HepG2 (cell line): ENCODE results near the gene SPATA25. TPM values are rescaled to one million over a fixed set of nuclear protein-coding genes. Genes with fewer than 3 reads are reported as not detected.

Experiments used
- ARID5B ChIP-seq: IDR thresholded peaks from 2 replicates; pipeline ENCODE4 v1.4.0; 2020; ENCODE audit warnings: mild to moderate bottlenecking, missing genetic modification reagents
- ATF3 ChIP-seq: sonication (generic); formaldehyde crosslinking; IDR thresholded peaks from 2 replicates; pipeline ENCODE4 v1.4.0; 2020; ENCODE audit warnings: missing genetic modification reagents
- EEA1 ChIP-seq: sonication (generic); formaldehyde crosslinking; IDR thresholded peaks from 2 replicates; pipeline ENCODE4 v1.5.1; 2020; ENCODE audit warnings: mild to moderate bottlenecking, missing genetic modification reagents, borderline replicate concordance
- HDAC6 ChIP-seq: fragments of 200-600 bp; sonication (generic); IDR thresholded peaks from 2 replicates; pipeline ENCODE4 v1.7.0; 2017; ENCODE audit warnings: mild to moderate bottlenecking, antibody characterized with exemption, low read length, low read depth
- HNF4A ChIP-seq: sonication (generic); formaldehyde crosslinking; IDR thresholded peaks from 2 replicates; pipeline ENCODE4 v1.4.0; 2020; ENCODE audit warnings: missing genetic modification reagents
- MED8 ChIP-seq: sonication (generic); formaldehyde crosslinking; IDR thresholded peaks from 2 replicates; pipeline ENCODE4 v1.8.1; 2023; ENCODE audit warnings: mild to moderate bottlenecking, missing genetic modification reagents; ENCODE audit not compliant: insufficient replicate concordance
- PHF20 ChIP-seq: sonication (generic); formaldehyde crosslinking; IDR thresholded peaks from 2 replicates; pipeline ENCODE4 v1.5.0; 2020; ENCODE audit warnings: mild to moderate bottlenecking, missing genetic modification reagents
- RFX1 ChIP-seq: fragments of 450-650 bp; IDR thresholded peaks from 2 replicates; pipeline ENCODE4 v1.6.1; 2017
- TCF12 ChIP-seq, 2 experiments: fragments of 450-650 bp in 1 of 2; sonication (generic) in 1 of 2; formaldehyde crosslinking in 1 of 2; IDR thresholded peaks; 2 replicates each; pipeline versions ENCODE4 v1.6.1 to v1.8.0; 2017 to 2022; ENCODE audit warnings: antibody characterized with exemption in 1 of 2, mild to moderate bottlenecking in 1 of 2, missing genetic modification reagents in 1 of 2, moderate library complexity in 1 of 2
- TCF7L2 ChIP-seq: IDR thresholded peaks from 2 replicates; pipeline ENCODE4 v1.6.1; 2011; ENCODE audit warnings: mild to moderate bottlenecking, low read depth, low read length, moderate library complexity
- XRCC5 ChIP-seq: fragments of 200-400 bp; formaldehyde crosslinking; optimal IDR thresholded peaks from 2 replicates; pipeline ENCODE3; 2017; ENCODE audit warnings: mild to moderate bottlenecking, low read length
- ZBTB25 ChIP-seq: IDR thresholded peaks from 2 replicates; pipeline ENCODE4 v1.6.1; 2018; ENCODE audit warnings: missing genetic modification reagents
- ZNF362 ChIP-seq: sonication (generic); formaldehyde crosslinking; IDR thresholded peaks from 2 replicates; pipeline ENCODE4 v1.4.0; 2020; ENCODE audit warnings: missing genetic modification reagents, mild to moderate bottlenecking, borderline replicate concordance
- ZNF510 ChIP-seq: sonication (generic); formaldehyde crosslinking; IDR thresholded peaks from 2 replicates; pipeline ENCODE4 v1.4.0; 2020; ENCODE audit warnings: low read depth, mild to moderate bottlenecking, missing genetic modification reagents
- ZNF747 ChIP-seq: sonication (generic); formaldehyde crosslinking; IDR thresholded peaks from 2 replicates; pipeline ENCODE4 v1.8.1; 2023; ENCODE audit warnings: missing genetic modification reagents, mild to moderate bottlenecking, borderline replicate concordance
- ZNF800 ChIP-seq: sonication (generic); formaldehyde crosslinking; IDR thresholded peaks from 2 replicates; pipeline ENCODE4 v1.4.0; 2020; ENCODE audit warnings: missing genetic modification reagents
- ZSCAN5A ChIP-seq: sonication (generic); formaldehyde crosslinking; IDR thresholded peaks from 2 replicates; pipeline ENCODE4 v1.8.0; 2022; ENCODE audit warnings: mild to moderate bottlenecking, missing genetic modification reagents, borderline replicate concordance
- polyA plus RNA-seq, 8 experiments: library from polyadenylated mRNA; depleted of rRNA in 3 of 8; stranded (reverse) in 7 of 8; unstranded in 1 of 8; fragments of >200 nt; fragmentation: Illumina TruSeq in 4 of 8; extraction: Trizol in 4 of 8; gene quantifications; 2 replicates each; pipeline versions ENCODE4 v1.2.1 to v1.2.3, GENCODE V29; 2011 to 2016; ENCODE audit warnings: low read depth in 4 of 8, missing spikeins in 1 of 8, mixed read lengths in 1 of 8; ENCODE audit not compliant: insufficient read depth in 1 of 8
- total RNA-seq, 5 experiments: library from RNA; depleted of rRNA; stranded (reverse); fragments of >200 nt; fragmentation: Illumina TruSeq; extraction: Trizol; gene quantifications; 2 replicates each; pipeline ENCODE4 v1.2.3, GENCODE V29; 2016; ENCODE audit warnings: low read depth in 1 of 5

The SPATA25 gene
- total and polyA plus RNA-seq, 2 of the 13 experiments (the other 11 are each of a cell fraction or from before 2014, with no cell fraction given), result 4.8 to 7.6 TPM

GRCh38 chr20:45933266-45934045, 46.0 kb upstream of the SPATA25 start (continued):
- TF ChIP-seq ARID5B (peak; percentile 37; the same call in 1 of the 2 replicates), TCF7L2 (no peak), ZNF510 (CRISPR knock-in tag) (0 out of 2 replicates have a peak, but pooled peaks have one; percentile 21), RFX1 (no peak), ZNF800 (CRISPR knock-in tag) (no peak), ZBTB25 (CRISPR knock-in tag) (peak; percentile 61; the same call in 1 of the 2 replicates), ZNF362 (peak; percentile 39; the same call in 1 of the 2 replicates), XRCC5 (peak; percentile 92), ZSCAN5A (CRISPR knock-in tag) (peak; percentile 87), HDAC6 (no peak), HNF4A (CRISPR knock-in tag) (no peak; the same call in 1 of the 2 replicates), ZNF747 (CRISPR knock-in tag) (peak; percentile 75; the same call in 1 of the 2 replicates), TCF12 (IDR thresholded peaks at IDR 0.05) (no peak), TCF12 (CRISPR knock-in tag; IDR thresholded peaks at IDR 0.05) (no peak), ATF3 (CRISPR knock-in tag) (no peak), EEA1 (CRISPR knock-in tag) (no peak), MED8 (no peak), PHF20 (CRISPR knock-in tag) (0 out of 2 replicates have a peak, but pooled peaks have one; percentile 29)
